ENCODE measurements around the gene SCUBE1. TPM values are rescaled to one million over a fixed set of nuclear protein-coding genes. Genes with fewer than 3 reads are reported as not detected.
A peak's percentile ranks its signal among the peaks of the same experiment; 100 is the strongest.

SCUBE1 gene
- total RNA-seq, 1 donor from 2014 or later = 16.6 TPM

DNA sequence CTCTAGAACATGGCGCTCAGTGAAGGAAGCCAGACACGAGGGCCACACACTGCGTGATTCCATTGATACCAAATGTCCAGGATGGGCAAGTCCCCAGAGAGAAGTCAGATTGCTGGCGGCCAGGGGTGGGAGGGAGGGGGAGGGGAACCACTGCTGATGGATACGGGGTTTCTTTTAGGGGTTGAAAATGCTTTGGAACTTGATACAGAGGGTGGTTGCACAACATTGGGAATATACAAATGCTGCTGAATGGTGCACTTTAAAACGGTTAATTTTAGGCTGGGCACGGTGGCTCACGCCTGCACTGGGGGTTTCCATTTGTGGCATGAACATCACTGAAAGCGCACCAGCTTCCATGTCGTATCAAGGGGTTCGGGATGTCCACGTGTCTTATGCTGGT, 186.8 kb downstream of the SCUBE1 start:
- Histone ChIP-seq H3K4me3 (no peak overlapping the region), H3K27ac (no peak overlapping the region), H3K36me3 (peaks cover 12% of the 10 kb centered on the region), H3K9me3 (no peaks in the 10 kb centered on the region), H3K27me3 (ENCODE audit: low read depth) (no peaks in the 10 kb centered on the region), H3K4me1 (peaks cover 38% of the 10 kb centered on the region)
- DNase-seq (no peak), ATAC-seq (no peak)
- intact Hi-C loops (cut with DNase I) = no loop called here
- no peak for TF ChIP-seq CTCF (IDR thresholded peaks at IDR 0.05)

DNA sequence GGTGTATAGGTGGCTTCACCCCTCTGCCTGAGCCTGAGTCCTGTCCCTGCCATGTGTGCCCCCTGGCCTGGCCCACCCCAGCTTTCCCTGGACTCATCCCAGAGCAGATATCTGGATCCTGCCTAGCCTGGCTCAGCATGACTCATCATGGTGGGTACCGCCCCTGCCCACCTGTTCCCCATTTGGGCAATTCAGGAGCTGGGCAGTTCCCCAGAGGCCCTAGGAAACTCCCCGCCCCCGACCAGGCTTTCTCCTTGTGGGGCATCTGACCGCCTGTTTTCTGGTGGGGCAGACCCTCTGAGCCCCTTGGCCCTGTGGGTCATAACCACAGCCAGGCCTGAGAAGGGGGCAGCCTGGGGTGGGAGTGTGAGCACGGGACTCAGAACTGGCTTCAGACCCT, 187.4 kb downstream of the SCUBE1 start:
- no peak overlapping the region for H3K27ac ChIP-seq
- peaks cover 6% of the 10 kb centered on the region for H3K36me3 ChIP-seq
- DNase-seq = no peak
- H3K27me3 ChIP-seq (ENCODE audit: low read depth) = no peaks in the 10 kb centered on the region
- ATAC-seq = no peak
- H3K4me1 ChIP-seq = peaks cover 42% of the 10 kb centered on the region
- H3K9me3 ChIP-seq = no peaks in the 10 kb centered on the region
- intact Hi-C loops (cut with DNase I) = no loop called here
- H3K4me3 ChIP-seq = no peak overlapping the region
- TF ChIP-seq CTCF (IDR thresholded peaks at IDR 0.05) = no peak

- Histone ChIP-seq H3K27ac (peak overlapping the region; percentile 36), H3K9me3 (no peaks in the 10 kb centered on the region), H3K27me3 (ENCODE audit: low read depth) (no peaks in the 10 kb centered on the region), H3K4me1 (peaks cover 44% of the 10 kb centered on the region), H3K4me3 (peak overlapping the region; percentile 3), H3K36me3 (peaks cover 4% of the 10 kb centered on the region)
- peak in 1 of 2 donors; percentile 23 for ATAC-seq
- TF ChIP-seq CTCF (IDR thresholded peaks at IDR 0.05) = no peak
- intact Hi-C loops (cut with DNase I) = no loop called here
- DNase-seq = peak; percentile 87
Observed at GRCh38 chr22:43154887-43155536, 188.2 kb downstream of the SCUBE1 start.

- H3K27me3 ChIP-seq (ENCODE audit: low read depth) = no peaks in the 10 kb centered on the region
- intact Hi-C loops (cut with DNase I) = no loop called here
- no peak overlapping the region for H3K27ac ChIP-seq
- DNase-seq (no peak), ATAC-seq (no peak)
- H3K36me3 ChIP-seq = no peaks in the 10 kb centered on the region
- H3K9me3 ChIP-seq = no peaks in the 10 kb centered on the region
- H3K4me1 ChIP-seq = peaks cover 39% of the 10 kb centered on the region
- peak overlapping the region; percentile 30 for H3K4me3 ChIP-seq
- TF ChIP-seq CTCF (IDR thresholded peaks at IDR 0.05) = no peak
Observed at GRCh38 chr22:43153899-43154298, 189.3 kb downstream of the SCUBE1 start.

DNA sequence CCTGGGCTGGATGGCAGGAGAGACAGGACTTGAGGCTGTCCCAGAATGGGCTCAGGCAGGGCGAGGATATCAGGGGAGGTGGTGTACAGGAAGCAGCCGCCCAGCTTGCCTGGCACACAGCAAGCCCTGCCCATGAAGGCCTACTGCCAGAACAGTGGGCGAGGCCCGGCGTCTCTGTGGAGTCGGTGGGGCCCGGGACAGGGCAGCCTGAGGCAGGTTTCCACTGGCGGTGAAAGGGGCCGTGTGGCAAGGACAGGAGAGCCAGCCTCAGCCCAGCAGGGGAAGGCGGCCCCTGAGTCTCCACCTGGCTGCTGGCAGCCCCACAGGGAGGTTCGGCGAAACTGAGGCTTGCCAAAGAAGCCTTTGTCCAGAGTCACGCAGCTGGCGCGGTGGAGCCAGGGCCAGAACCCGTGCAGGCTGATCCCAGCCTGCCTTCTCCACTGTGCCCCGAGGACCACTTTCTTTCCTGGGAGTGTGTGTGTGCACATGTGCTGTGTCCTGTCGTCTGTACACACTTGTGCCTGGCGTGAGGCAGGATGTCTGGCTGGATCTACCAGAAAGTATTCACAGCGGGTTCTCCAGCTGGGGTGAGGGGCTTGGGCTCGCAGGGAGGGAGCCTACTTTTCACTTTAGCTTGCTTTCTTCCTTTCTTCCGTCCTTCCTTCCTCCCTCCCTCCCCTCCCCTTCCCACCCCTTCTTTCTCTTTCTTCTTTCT, 190.7 kb downstream of the SCUBE1 start:
- Histone ChIP-seq H3K4me3 (peak overlapping the region; percentile 97), H3K27ac (peak overlapping the region; percentile 92), H3K9me3 (no peaks in the 10 kb centered on the region), H3K27me3 (ENCODE audit: low read depth) (no peaks in the 10 kb centered on the region), H3K36me3 (no peaks in the 10 kb centered on the region), H3K4me1 (peaks cover 47% of the 10 kb centered on the region)
- no peak for TF ChIP-seq CTCF (IDR thresholded peaks at IDR 0.05)
- ATAC-seq (peak; percentile 88 to 90), DNase-seq (peak; percentile 91)
- intact Hi-C loops (cut with DNase I) = no loop called here
